ENCODE results near the gene RAP1GAP2.
"Not testable (repeated sequence)": the region's sequence is repeated elsewhere in the genome, so short reads cannot be mapped to it uniquely, and the experiment has no call there.

Gene RAP1GAP2

DNA sequence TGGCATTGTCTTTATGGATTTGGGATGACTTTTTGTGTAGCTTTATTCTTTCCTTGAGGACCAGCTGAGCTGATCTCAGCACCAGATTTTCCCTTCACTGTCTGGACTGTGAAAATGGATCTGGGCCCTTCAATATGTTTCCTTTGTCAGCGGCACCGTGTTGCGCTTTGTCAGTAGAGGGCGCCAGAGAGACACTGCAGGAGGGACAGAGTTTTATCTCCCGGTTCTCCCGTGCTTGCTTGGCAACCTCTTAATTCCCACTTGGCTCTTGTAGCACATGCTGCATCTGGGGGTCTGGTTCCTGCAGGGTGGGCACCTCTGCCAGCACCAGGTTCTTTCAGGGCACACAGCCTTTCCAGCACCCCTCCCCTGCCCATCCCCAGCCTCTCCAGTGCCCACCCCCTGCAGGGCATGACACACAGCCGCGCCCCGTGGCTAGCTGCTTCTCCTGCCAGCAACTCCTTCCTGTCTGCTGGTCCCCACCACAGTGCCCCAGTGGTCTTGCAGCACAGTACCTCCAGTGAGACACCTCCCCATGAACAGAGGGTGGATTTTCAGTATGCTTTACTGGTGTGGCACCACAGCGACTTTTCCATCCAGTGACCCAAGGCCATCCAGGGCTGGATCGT lies 247.6 kb downstream of the RAP1GAP2 start:
- peak; percentile 29 for DNase-seq (ENCODE audit: low spot score)

DNA sequence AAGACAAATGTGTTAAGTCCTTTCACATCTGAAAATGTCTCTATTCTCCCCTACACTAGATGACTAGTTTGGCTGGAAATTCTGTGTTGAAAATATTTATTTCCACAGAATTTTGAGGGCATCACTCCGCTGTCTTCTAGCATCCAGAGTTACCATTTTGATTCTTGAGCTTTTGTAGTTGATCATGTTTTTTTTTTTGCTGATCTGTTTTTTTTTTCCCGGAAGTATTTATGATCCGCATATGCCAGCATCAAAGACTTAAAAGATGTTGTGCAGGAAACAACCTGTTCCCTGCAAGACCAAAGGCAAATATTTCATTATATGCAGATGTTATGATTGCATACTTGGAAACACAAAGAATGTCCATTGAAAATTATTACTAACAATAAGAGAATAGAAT lies 250.5 kb downstream of the RAP1GAP2 start:
- DNase-seq (ENCODE audit: low spot score) = no peak

DNA sequence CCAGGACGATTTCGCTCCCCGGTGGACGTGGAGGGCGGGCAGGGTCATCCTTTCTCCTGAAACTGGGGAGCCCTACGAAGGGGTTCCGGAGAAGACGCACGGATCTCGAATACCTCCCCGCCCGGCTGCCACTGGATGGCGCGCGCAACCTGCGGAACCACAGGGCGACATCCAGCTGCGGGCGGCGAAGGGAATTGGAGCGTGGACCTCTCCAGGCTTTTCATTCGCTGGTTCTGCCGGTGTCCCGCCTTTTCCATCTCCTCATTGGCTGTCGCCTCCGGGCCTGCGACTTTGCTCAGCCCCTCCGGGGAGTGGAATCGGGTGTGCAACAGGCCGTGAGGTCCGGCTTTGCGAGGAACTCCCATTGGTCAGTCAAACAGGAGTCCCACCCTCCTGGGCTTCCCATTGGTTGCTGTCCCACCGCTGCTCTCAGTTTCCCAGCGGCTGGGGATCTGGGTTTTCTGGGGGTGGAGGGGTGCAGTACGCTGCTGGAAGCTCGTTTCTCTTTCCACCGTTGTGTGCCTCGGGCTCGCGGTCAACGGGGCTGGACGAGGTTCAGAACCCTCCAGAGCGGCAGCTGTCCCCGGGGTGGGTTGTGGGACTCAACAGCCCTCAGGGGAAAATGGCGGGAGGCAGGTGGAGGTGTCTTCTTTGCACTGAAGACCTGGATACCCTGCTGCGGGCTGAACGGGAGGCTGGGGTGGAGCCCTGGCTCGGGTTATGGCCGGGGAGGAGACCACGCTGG lies 252.7 kb downstream of the RAP1GAP2 start:
- DNase-seq (ENCODE audit: low spot score) = peak; percentile 60

DNA sequence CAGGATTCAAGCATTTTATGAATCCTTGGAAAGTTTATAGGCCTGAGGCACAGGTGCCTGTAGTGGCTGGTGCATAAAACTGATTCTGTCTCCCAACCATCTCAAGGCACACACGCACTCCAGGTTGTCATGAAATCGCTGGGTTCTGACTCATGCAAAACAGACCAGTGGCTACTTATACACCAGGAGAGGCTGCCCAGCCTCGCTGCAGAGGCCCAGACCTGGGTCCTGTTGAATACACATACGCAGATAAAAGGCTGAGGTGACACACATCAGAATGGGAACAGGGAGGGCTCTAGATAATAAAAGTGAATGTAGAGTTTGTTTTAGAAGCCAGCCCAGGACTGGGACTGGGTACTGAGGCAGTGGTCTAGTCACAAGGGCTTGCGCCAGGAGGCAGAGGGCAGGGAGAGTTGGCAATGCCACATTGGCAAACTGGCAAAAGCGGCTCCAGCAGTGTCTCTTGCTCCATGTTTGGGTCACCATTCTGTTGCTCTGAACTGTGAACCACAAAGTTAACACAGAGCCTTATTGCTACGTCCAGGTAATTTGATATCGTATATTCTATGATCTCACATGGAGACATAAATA lies 253.6 kb downstream of the RAP1GAP2 start:
- no peak for DNase-seq (ENCODE audit: low spot score)

DNA sequence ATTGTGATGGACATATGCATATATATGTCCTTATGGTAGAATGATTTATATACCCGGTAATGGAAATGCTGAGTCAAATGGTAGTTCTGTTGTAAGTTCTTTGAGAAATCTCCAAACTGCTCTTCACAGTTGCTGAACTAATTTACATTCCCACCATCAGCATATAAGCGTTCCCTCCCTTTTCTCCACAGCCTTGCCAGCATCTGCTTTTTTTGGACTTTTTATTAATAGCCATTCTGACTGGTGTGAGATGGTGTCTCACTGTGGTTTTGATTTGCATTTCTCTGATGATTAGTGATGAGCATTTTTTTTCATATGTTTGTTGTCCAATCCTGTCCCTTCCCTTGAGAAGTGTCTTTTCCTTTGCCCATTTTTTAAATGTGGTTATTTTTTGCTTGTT lies 258.6 kb downstream of the RAP1GAP2 start:
- DNase-seq (ENCODE audit: low spot score) = not testable (repeated sequence)

DNA sequence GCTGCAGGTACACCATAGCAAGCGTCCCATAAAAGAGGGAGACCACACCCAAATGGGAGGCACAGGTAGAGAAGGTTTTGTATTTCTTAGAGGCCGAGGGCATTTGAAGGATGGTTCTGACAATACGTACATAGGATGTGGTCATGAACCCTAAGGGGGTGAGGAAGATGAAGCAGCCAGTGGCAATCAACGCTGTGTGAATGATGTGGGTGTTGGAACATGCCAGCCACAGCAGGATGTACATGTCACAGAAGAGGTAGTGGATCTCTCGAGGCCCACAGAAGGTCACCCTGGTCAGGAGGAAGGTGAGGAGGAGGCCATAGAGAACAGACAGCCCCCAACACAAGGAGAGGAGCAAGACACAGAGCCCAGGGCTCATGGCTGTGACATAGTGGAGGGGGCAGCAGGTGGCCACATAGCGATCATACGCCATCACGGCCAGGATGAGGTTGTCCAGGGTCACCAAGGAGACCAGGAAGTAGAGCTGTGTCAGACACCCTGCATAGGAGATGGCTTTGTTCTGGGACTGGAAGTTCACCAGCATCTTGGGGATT lies 266.7 kb downstream of the RAP1GAP2 start:
- DNase-seq (ENCODE audit: low spot score) = not testable (repeated sequence)

DNA sequence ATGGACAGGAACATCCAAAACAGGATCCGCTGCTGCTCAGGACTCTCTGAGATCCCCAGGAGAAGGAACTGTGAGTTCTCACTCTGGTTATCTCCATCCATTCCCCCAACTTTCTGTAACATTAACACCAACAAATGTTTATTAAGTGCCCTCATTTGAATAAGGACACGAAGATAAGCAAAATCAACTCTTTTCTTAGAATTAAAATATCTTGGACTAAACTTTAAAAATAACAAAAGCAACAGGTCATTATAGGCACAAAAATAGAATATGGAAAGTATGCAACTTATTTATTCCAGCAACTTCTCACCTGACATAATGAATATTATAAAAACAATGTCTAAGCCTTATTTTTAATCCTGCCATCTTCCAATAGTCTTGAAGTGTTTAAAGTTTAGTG lies 267.3 kb downstream of the RAP1GAP2 start, which contains the start of gene OR1D5:
Gene OR1D5, minus strand, starts transcription at position 101 of the 400 bp plus-strand sequence. Its CDS starts 0 bp downstream, at position 101.
- DNase-seq (ENCODE audit: low spot score) = not testable (repeated sequence)

DNA sequence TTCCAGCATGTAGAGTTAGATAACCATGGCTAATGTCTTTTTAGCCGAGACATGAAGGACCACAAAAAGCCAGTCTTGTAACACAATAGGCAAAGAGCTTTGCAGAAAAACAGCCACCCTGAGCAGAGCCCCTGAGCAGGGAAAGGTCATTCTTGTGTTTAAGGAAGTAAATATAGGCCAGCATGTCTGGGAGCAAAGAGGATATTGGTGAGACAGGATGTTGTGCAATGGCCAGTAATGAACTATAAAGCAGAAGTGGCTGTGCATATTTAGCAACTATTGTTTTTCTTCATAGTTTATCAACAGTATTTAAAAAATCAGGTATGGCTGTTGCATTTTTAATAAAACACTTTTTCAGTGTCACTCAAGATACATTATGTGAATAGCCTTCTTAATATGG lies 269.0 kb downstream of the RAP1GAP2 start:
- DNase-seq (ENCODE audit: low spot score) = not testable (repeated sequence)

DNA sequence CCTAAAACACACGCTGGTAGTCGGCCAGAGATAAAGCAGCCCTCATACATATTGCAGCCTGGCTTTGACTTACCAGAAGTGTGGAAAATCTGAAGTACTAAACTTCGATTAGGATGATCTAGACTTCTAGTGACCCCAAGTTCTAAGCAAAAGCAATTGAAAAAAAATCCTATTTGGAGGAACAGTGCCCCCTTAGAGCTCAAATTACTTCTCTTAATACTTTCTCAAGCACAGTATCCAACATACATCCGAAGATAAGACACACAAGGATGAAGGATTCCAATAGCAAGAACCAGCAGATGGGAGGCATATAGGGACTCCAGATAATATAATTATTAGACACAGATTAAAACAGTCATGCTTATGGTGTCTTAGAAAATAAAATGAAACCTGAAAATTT lies 277.6 kb downstream of the RAP1GAP2 start:
- not testable (repeated sequence) for DNase-seq (ENCODE audit: low spot score)

All from hematopoietic multipotent progenitor cell treated with erythropoietin and hydrocortisone succinate and interleukin-3 and kit ligand, for 17 days (in vitro differentiated cells).